ENCODE results near the gene ZNF512. TPM values are rescaled to one million over a fixed set of nuclear protein-coding genes. Genes with fewer than 3 reads are reported as not detected.
"Not testable (repeated sequence)": the region's sequence is repeated elsewhere in the genome, so short reads cannot be mapped to it uniquely, and the experiment has no call there.

Gene ZNF512
- total RNA-seq, 4 donors from 2014 or later: 39.2 to 70.6 (median 50.3) TPM

GRCh38 chr2:27545348-27546141 lies 37.3 kb upstream of the ZNF512 start:
- 94 to 98% methylated on average over 5 of the region's 5 CpGs for whole genome bisulfite sequencing, 2 donors

GRCh38 chr2:27549303-27549702 lies 33.5 kb upstream of the ZNF512 start:
- WGBS, 2 donors: 74 to 88% methylated on average over 1 of the region's 1 CpG
- Histone ChIP-seq H3K4me1 (no peaks in the 10 kb centered on the region), H3K4me3 (replicated peaks in 1 of 3) (no peak overlapping the region), H3K36me3 (no peaks in the 10 kb centered on the region), H3K9me3 (no peaks in the 10 kb centered on the region), H3K27me3 (no peaks in the 10 kb centered on the region), H3K27ac (no peak overlapping the region)
- no peak for DNase-seq
- intact Hi-C loops (cut with DNase I): no loop called here
- no peak for TF ChIP-seq POLR2A (IDR thresholded peaks at IDR 0.05)
- no peak for TF ChIP-seq CTCF (IDR thresholded peaks at IDR 0.05)

More at GRCh38 chr2:27545348-27546141, 37.3 kb upstream of the ZNF512 start:
- Histone ChIP-seq H3K4me3 (replicated peaks in 1 of 3) (no peak overlapping the region), H3K27ac (no peak overlapping the region), H3K9me3 (no peaks in the 10 kb centered on the region), H3K4me1 (no peaks in the 10 kb centered on the region), H3K36me3 (no peaks in the 10 kb centered on the region), H3K27me3 (no peaks in the 10 kb centered on the region)
- intact Hi-C loops (cut with DNase I): no loop called here
- TF ChIP-seq CTCF (IDR thresholded peaks at IDR 0.05) (no peak), POLR2A (IDR thresholded peaks at IDR 0.05) (no peak)
- no peak for DNase-seq

GRCh38 chr2:27551514-27551913 lies 31.3 kb upstream of the ZNF512 start:
- TF ChIP-seq CTCF (IDR thresholded peaks at IDR 0.05) (no peak), POLR2A (IDR thresholded peaks at IDR 0.05) (no peak)
- WGBS, 2 donors: 95 to 96% methylated on average over 1 of the region's 1 CpG
- Histone ChIP-seq H3K27me3 (no peaks in the 10 kb centered on the region), H3K4me3 (replicated peaks in 1 of 3) (no peak overlapping the region), H3K4me1 (no peaks in the 10 kb centered on the region), H3K36me3 (no peaks in the 10 kb centered on the region), H3K9me3 (no peaks in the 10 kb centered on the region), H3K27ac (no peak overlapping the region)
- intact Hi-C loops (cut with DNase I): no loop called here
- no peak for DNase-seq

- 23 to 52% methylated on average over 2 of the region's 2 CpGs for WGBS, 2 donors
- no peak for TF ChIP-seq CTCF (IDR thresholded peaks at IDR 0.05)
- no peak for TF ChIP-seq POLR2A (IDR thresholded peaks at IDR 0.05)
- peak; percentile 66 to 71 for DNase-seq
- Histone ChIP-seq H3K4me3 (replicated peaks in 1 of 3) (no peak overlapping the region), H3K27ac (no peak overlapping the region), H3K27me3 (no peaks in the 10 kb centered on the region), H3K36me3 (no peaks in the 10 kb centered on the region), H3K4me1 (no peaks in the 10 kb centered on the region), H3K9me3 (no peaks in the 10 kb centered on the region)
- intact Hi-C loops (cut with DNase I): no loop called here
Measured at GRCh38 chr2:27552941-27553340, 29.9 kb upstream of the ZNF512 start.

GRCh38 chr2:27554451-27554850 lies 28.4 kb upstream of the ZNF512 start:
- WGBS, 2 donors: 56 to 75% methylated on average over 3 of the region's 3 CpGs
- H3K9me3 ChIP-seq; H3K27me3 ChIP-seq; DNase-seq; intact Hi-C loops (cut with DNase I); H3K27ac ChIP-seq; H3K4me1 ChIP-seq; H3K4me3 ChIP-seq (replicated peaks in 1 of 3); H3K36me3 ChIP-seq: not testable (repeated sequence)
